ENCODE results near the gene HMGN5. TPM values are rescaled to one million over a fixed set of nuclear protein-coding genes. Genes with fewer than 3 reads are reported as not detected.

The HMGN5 gene
- total RNA-seq, 1 experiment from 2014 or later: 1.9 TPM

DNA sequence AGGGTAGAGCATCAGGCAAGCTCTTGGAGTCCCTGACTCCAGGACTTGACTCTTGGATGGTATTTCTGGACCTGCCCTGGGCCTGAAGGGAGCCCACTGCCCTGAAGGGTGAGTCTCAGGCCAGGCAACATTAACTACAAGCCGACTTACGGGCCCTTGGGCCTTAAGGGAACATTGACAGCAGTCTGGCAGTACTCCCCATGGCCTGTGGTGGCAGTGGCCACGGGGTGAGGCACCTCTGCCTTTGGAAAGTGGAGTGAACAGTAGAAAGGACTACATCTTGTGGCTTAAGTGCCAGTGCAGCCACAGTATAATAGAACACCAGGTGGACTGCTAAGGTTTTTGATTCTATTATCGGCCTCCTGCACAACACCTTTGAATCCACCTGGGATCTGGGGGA lies 36.5 kb upstream of the HMGN5 start:
- BruUV-seq (replicated peaks): no TSS peak
- Mint-ChIP-seq H3K9me3 (ENCODE audit: unreplicated experiment) (no peaks in the 10 kb centered on the region), H3K27ac (ENCODE audit: unreplicated experiment) (no peak overlapping the region), H3K4me3 (ENCODE audit: unreplicated experiment) (no peak overlapping the region), H3K4me1 (ENCODE audit: low read depth, unreplicated experiment) (no peaks in the 10 kb centered on the region), H3K36me3 (ENCODE audit: insufficient read depth, unreplicated experiment) (peaks cover 4% of the 10 kb centered on the region), H3K27me3 (ENCODE audit: insufficient read depth, unreplicated experiment) (no peaks in the 10 kb centered on the region)
- POLR2A ChIA-PET: no interaction called here
- Histone ChIP-seq H3K36me3 (ENCODE audit: control insufficient read depth, insufficient read depth, low read length) (no peaks in the 10 kb centered on the region), H3K4me3 (ENCODE audit: low read depth, low read length) (no peak overlapping the region), H3K9me3 (no peaks in the 10 kb centered on the region), H3K27me3 (replicated peaks; ENCODE audit: control insufficient read depth, insufficient read depth, low read length) (no peaks in the 10 kb centered on the region), H3K4me1 (no peaks in the 10 kb centered on the region)
- no peak for DNase-seq
- CTCF ChIA-PET: no interaction called here
- no peak for TF ChIP-seq CTCF (IDR thresholded peaks at IDR 0.05; ENCODE audit: insufficient read depth in 1 of 2, low read depth in 1 of 2, low read length in 1 of 2, severe bottlenecking in 1 of 2, unreplicated experiment in 1 of 2)
- intact Hi-C loops (cut with micrococcal nuclease; ENCODE audit: unreplicated experiment): no loop called here

DNA sequence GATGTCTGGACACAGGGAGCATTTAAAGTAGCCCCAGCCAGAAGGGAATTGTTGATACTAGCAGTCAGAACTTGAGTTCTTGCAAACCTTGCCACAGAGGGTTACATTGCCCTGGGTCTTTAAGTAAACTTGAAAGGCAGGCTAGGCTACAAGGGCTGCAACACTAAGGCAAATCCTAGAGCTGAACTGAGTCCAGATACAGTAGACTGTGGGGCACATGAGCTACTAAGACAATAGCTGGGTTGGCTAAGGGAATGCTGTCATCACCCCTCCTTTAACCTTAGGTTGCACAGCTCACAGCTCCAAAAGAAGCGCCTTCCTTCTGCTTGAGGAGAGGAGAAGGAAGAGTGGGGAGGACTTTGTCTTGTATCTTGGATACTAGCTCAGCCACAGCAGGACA lies 35.8 kb upstream of the HMGN5 start:
- Histone ChIP-seq H3K4me1 (no peaks in the 10 kb centered on the region), H3K4me3 (ENCODE audit: low read depth, low read length) (no peak overlapping the region), H3K9me3 (no peaks in the 10 kb centered on the region), H3K36me3 (ENCODE audit: control insufficient read depth, insufficient read depth, low read length) (no peaks in the 10 kb centered on the region), H3K27me3 (replicated peaks; ENCODE audit: control insufficient read depth, insufficient read depth, low read length) (no peaks in the 10 kb centered on the region)
- Mint-ChIP-seq H3K27me3 (ENCODE audit: insufficient read depth, unreplicated experiment) (no peaks in the 10 kb centered on the region), H3K9me3 (ENCODE audit: unreplicated experiment) (no peaks in the 10 kb centered on the region), H3K4me1 (ENCODE audit: low read depth, unreplicated experiment) (no peaks in the 10 kb centered on the region), H3K27ac (ENCODE audit: unreplicated experiment) (no peak overlapping the region), H3K36me3 (ENCODE audit: insufficient read depth, unreplicated experiment) (peaks cover 4% of the 10 kb centered on the region), H3K4me3 (ENCODE audit: unreplicated experiment) (no peak overlapping the region)
- CTCF ChIA-PET: no interaction called here
- no peak for TF ChIP-seq CTCF (IDR thresholded peaks at IDR 0.05; ENCODE audit: insufficient read depth in 1 of 2, low read depth in 1 of 2, low read length in 1 of 2, severe bottlenecking in 1 of 2, unreplicated experiment in 1 of 2)
- intact Hi-C loops (cut with micrococcal nuclease; ENCODE audit: unreplicated experiment): no loop called here
- DNase-seq: no peak
- POLR2A ChIA-PET: no interaction called here
- no TSS peak for BruUV-seq (replicated peaks)

- no peak for TF ChIP-seq CTCF (IDR thresholded peaks at IDR 0.05; ENCODE audit: insufficient read depth in 1 of 2, low read depth in 1 of 2, low read length in 1 of 2, severe bottlenecking in 1 of 2, unreplicated experiment in 1 of 2)
- H3K9me3 ChIP-seq: no peaks in the 10 kb centered on the region
- Mint-ChIP-seq H3K4me1 (ENCODE audit: low read depth, unreplicated experiment) (peaks cover 7% of the 10 kb centered on the region), H3K36me3 (ENCODE audit: insufficient read depth, unreplicated experiment) (no peaks in the 10 kb centered on the region), H3K27ac (ENCODE audit: unreplicated experiment) (no peak overlapping the region), H3K9me3 (ENCODE audit: unreplicated experiment) (no peaks in the 10 kb centered on the region), H3K4me3 (ENCODE audit: unreplicated experiment) (no peak overlapping the region), H3K27me3 (ENCODE audit: insufficient read depth, unreplicated experiment) (no peaks in the 10 kb centered on the region)
- ChIA-PET POLR2A (no interaction called here), CTCF (no interaction called here)
- BruUV-seq (replicated peaks): no TSS peak
- H3K4me3 ChIP-seq (ENCODE audit: low read depth, low read length): no peak overlapping the region
- DNase-seq: no peak
- no peaks in the 10 kb centered on the region for H3K27me3 ChIP-seq (replicated peaks; ENCODE audit: control insufficient read depth, insufficient read depth, low read length)
- intact Hi-C loops (cut with micrococcal nuclease; ENCODE audit: unreplicated experiment): no loop called here
- H3K4me1 ChIP-seq: no peaks in the 10 kb centered on the region
- no peaks in the 10 kb centered on the region for H3K36me3 ChIP-seq (ENCODE audit: control insufficient read depth, insufficient read depth, low read length)
These were observed 30.5 kb upstream of the HMGN5 start for GRCh38 chrX:81232218-81232617.

All from Caco-2 (cell line).